T-helper 17 cell (primary cell): ENCODE data around the gene TMEM109. TPM values are rescaled to one million over a fixed set of nuclear protein-coding genes. Genes with fewer than 3 reads are reported as not detected.

ENCODE experiments used
- ATAC-seq: fragments of 150-1000 bp; cut with Tn5 transposase; 2 replicates; pipeline ENCODE4 v1.10.0; 2021; ENCODE audit warnings: mild to moderate bottlenecking, moderate library complexity
- DNase-seq, 3 donors: peaks; one replicate each; pipeline versions ENCODE4 v3.0.0 to v3.0.0-alpha.2; 2020 to 2021
- H3K9me3 ChIP-seq: one replicate; pipeline ENCODE4 v1.7.0; 2013; ENCODE audit warnings: low read length, mild to moderate bottlenecking; ENCODE audit not compliant: control insufficient read depth, poor library complexity, severe bottlenecking
- H3K27ac Mint-ChIP-seq: one replicate; pipeline ENCODE4 v1.8.0; 2022; ENCODE audit warnings: mild to moderate bottlenecking, moderate library complexity, mixed read lengths
- H3K27me3 Mint-ChIP-seq: one replicate; pipeline ENCODE4 v1.8.0; 2022; ENCODE audit warnings: mixed read lengths
- H3K36me3 Mint-ChIP-seq: one replicate; pipeline ENCODE4 v1.8.0; 2022; ENCODE audit warnings: low read depth, mixed read lengths
- H3K4me1 Mint-ChIP-seq: one replicate; pipeline ENCODE4 v1.8.0; 2022; ENCODE audit warnings: mild to moderate bottlenecking, mixed read lengths
- H3K4me3 Mint-ChIP-seq: one replicate; pipeline ENCODE4 v1.8.0; 2022; ENCODE audit warnings: mild to moderate bottlenecking, moderate library complexity, mixed read lengths
- total RNA-seq, 4 donors: library from RNA in 2 of 4; stranded (reverse) in 2 of 4; gene quantifications; one replicate each; pipeline ENCODE4 v1.2.3 and lab custom pipeline; 2022 to 2026

Gene TMEM109
- total RNA-seq, 2 donors from 2014 or later, result 42.8 to 52.7 TPM

DNA sequence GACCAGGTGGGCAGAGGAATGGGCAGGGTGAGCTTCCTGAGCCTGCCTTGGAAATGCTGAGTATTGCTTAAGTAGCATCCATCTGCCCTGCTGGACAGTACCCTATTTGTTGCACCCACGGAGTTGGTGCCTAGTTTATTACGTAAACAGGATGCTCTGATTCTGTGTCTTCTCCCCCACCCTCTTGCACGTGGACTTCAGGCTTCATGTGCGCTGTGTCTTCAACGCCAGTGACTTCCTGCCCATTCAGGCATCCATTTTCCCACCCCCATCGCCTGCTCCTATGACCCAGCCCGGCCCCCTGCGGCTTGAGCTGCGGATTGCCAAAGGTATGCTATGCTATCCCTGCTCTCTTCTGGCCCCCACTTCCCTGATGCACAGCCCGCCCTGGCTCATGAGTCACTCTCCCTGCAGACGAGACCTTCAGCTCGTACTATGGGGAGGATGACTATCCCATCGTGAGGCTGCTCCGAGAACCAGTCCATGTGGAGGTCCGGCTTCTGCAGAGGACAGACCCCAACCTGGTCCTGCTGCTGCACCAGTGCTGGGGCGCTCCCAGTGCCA, 40.9 kb upstream of the TMEM109 start:
- ATAC-seq (peak; percentile 25), DNase-seq (no peak)
- no peaks in the 10 kb centered on the region for H3K9me3 ChIP-seq
- peaks cover 7% of the 10 kb centered on the region for H3K27me3 Mint-ChIP-seq
- no peaks in the 10 kb centered on the region for H3K36me3 Mint-ChIP-seq
- H3K4me3 Mint-ChIP-seq, result no peak overlapping the region
- H3K27ac Mint-ChIP-seq, result peak overlapping the region; percentile 37
- H3K4me1 Mint-ChIP-seq, result peaks cover 6% of the 10 kb centered on the region

DNA sequence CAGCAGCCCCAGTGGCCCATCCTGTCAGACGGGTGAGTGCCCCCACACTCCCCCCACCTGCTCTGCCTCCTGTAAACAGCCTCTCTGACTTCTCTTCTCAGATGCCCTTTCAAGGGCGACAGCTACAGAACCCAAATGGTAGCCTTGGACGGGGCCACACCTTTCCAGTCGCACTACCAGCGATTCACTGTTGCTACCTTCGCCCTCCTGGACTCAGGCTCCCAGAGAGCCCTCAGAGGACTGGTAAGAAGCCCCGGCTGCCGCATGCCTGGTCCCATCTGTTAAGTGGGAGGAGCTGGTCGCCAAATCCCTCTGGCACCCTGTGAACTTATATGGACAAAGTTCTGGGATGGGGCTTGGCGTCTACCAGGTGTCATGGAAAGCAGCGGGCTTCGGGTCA, 40.4 kb upstream of the TMEM109 start:
- Mint-ChIP-seq H3K4me1 (peaks cover 6% of the 10 kb centered on the region), H3K27ac (peak overlapping the region; percentile 37), H3K36me3 (no peaks in the 10 kb centered on the region), H3K4me3 (no peak overlapping the region), H3K27me3 (peaks cover 7% of the 10 kb centered on the region)
- no peaks in the 10 kb centered on the region for H3K9me3 ChIP-seq
- no peak for ATAC-seq
- DNase-seq, result no peak

DNA sequence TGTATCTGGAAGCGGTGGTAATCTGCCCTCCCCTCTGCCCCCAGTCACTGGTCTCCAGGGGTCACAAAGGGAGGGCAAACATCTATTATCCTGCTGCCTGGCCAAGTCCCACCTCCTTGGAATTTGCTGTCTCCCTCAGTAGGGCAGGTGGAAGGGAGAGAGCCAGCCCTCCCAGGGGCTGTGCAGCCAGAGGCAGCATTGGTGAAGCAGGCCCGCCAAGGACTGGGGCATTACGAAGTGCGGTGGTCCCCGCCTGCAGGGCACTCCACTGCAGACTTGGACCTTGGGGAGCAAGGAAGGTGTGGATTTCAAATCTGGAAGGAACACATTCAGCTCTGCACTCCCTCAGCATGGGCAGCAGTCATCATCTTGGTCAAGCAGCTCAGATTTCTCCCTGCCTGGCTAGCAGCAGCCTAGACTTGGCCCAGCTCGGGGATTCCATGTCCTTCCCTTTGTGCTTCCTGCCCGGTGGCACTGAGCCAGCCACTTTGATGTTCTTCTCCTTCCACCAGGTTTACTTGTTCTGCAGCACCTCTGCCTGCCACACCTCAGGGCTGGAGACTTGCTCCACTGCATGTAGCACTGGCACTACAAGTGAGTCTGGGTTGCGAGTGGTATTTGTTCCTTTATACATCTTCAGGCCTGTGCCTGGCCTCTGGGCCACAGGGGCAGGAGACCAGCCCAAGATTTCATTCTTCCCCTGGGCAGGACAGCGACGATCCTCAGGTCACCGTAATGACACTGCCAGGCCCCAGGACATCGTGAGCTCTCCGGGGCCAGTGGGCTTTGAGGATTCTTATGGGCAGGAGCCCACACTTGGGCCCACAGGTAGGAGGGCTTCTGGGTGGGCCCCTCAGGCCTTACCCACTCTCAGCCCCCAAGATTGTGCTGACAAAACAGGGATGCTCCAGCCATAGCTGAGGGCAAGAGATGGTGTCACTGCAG, 39.3 kb upstream of the TMEM109 start:
- peaks cover 2% of the 10 kb centered on the region for H3K27me3 Mint-ChIP-seq
- no peak for DNase-seq
- no peak overlapping the region for H3K4me3 Mint-ChIP-seq
- no peak for ATAC-seq
- no peaks in the 10 kb centered on the region for H3K36me3 Mint-ChIP-seq
- H3K27ac Mint-ChIP-seq, result no peak overlapping the region
- no peaks in the 10 kb centered on the region for H3K9me3 ChIP-seq
- peaks cover 3% of the 10 kb centered on the region for H3K4me1 Mint-ChIP-seq

DNA sequence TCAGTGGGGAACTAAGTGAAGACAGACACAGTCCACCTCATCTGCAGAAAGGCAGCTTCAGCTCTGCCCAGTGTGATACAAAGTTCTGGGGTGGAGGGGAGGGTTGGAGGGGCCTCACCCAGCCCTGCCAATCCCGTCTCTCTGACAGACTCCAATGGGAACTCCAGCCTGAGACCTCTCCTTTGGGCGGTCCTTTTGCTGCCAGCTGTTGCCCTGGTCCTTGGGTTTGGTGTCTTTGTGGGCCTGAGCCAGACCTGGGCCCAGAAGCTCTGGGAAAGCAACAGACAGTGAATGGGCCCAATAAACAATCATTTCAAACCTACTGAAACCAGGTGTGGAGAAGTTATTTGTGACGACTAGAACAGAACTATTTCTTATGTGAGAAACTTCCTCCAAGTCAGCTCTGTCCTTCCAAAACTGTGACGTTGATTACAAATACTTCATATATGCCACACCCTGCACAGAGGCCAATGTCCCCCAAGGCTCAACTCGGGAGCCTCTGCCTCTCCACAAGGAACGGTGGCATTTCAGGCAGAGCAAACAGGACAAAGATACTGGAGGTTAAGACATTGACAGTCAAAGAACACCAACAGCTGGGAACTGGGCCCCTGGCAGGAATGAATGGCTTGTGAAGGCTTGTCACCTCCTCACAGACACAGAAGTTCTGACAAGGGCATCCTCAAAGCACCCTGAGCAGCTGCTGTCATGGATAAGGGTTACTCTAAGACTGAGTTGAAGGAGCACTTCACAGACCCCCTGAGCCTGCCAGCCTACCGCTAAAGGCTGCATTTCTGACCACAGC, 38.4 kb upstream of the TMEM109 start:
- Mint-ChIP-seq H3K4me3 (no peak overlapping the region), H3K4me1 (peaks cover 3% of the 10 kb centered on the region), H3K36me3 (no peaks in the 10 kb centered on the region), H3K27me3 (no peaks in the 10 kb centered on the region), H3K27ac (peak overlapping the region; percentile 21)
- DNase-seq, result no peak
- H3K9me3 ChIP-seq, result no peaks in the 10 kb centered on the region
- no peak for ATAC-seq

DNA sequence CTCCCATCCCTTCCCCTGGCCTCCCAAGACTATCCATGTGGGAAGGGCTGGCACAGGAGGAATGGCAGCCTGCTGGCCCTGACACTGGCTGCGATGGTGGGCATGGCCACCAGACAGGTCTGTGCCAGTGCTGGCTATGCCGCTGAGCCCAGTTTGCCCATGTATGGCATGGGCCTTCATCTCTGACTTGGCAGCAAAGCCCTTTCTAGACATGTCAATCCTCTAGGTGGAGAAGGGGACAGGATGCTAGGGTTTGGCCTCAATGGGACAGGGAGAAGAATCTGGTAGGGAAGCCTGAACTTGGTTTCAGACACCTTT, 37.8 kb upstream of the TMEM109 start:
- DNase-seq, result no peak
- H3K4me3 Mint-ChIP-seq, result no peak overlapping the region
- no peaks in the 10 kb centered on the region for H3K9me3 ChIP-seq
- H3K36me3 Mint-ChIP-seq, result peaks cover 2% of the 10 kb centered on the region
- peak overlapping the region; percentile 21 for H3K27ac Mint-ChIP-seq
- H3K27me3 Mint-ChIP-seq, result no peaks in the 10 kb centered on the region
- H3K4me1 Mint-ChIP-seq, result peaks cover 3% of the 10 kb centered on the region
- no peak for ATAC-seq

DNA sequence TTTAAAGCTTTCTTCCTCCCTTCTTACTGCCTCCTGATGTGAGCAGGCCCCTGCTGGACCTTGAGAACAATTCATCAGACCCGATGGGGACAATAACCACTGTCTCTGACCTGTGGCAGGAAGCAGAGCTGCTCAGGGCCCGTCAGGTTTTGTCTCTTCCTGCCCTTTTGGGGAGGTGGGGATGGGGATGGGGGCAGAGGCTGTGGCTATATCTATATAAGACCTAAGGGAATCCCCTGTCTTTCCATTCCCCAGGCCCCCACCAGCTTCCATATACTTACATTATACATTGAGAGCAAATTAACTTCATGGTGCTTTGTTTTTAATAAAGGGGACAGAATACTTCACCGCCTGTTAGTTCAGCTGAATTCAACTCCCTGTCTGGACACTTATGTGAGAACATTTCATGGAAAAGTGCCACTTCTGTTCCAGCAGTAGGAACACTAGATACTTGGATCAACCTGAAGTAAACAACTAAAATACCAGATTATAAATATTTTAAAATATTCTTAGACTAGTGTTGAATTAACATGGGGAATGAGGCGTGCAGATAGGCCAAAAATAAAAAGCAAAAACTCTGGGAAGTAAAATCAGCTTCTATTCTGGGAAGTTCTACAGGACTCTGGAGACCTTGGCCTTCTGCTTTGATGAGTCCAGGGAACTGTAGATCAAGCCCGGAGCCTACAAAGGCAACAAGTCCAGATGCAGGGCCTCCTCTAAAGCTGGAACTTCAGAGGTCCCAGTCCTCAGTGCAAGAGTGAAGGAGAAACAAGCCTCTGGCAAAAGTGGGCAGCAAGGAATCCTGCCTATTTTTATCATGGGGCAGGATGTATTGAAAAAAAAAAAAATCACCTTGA, 35.5 kb upstream of the TMEM109 start:
- Mint-ChIP-seq H3K27ac (no peak overlapping the region), H3K27me3 (no peaks in the 10 kb centered on the region), H3K36me3 (peaks cover 10% of the 10 kb centered on the region), H3K4me3 (no peak overlapping the region), H3K4me1 (peaks cover 4% of the 10 kb centered on the region)
- no peaks in the 10 kb centered on the region for H3K9me3 ChIP-seq
- ATAC-seq (no peak), DNase-seq (no peak)

DNA sequence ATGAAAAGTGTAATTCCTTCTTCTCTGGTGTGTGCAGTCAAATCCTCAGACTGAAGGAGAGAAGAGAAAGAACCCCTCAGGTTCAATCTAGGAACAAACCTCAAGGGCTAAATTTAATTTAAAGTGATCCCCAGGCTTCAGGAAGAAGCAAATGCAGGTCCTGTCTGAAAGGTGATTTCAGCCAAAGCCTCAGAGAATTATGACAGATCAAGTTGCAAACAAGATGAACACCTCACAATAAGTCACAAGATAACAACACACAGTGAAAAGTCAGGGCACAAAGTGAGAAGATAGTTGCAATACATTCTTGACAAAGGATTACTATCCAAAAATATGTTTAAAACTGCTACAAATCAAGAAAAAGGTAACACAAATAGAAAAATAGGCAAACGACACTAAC, 34.9 kb upstream of the TMEM109 start:
- H3K4me1 Mint-ChIP-seq, result peaks cover 6% of the 10 kb centered on the region
- H3K36me3 Mint-ChIP-seq, result peaks cover 12% of the 10 kb centered on the region
- DNase-seq, result no peak
- H3K4me3 Mint-ChIP-seq, result no peak overlapping the region
- no peak overlapping the region for H3K27ac Mint-ChIP-seq
- no peak for ATAC-seq
- no peaks in the 10 kb centered on the region for H3K27me3 Mint-ChIP-seq
- no peaks in the 10 kb centered on the region for H3K9me3 ChIP-seq

DNA sequence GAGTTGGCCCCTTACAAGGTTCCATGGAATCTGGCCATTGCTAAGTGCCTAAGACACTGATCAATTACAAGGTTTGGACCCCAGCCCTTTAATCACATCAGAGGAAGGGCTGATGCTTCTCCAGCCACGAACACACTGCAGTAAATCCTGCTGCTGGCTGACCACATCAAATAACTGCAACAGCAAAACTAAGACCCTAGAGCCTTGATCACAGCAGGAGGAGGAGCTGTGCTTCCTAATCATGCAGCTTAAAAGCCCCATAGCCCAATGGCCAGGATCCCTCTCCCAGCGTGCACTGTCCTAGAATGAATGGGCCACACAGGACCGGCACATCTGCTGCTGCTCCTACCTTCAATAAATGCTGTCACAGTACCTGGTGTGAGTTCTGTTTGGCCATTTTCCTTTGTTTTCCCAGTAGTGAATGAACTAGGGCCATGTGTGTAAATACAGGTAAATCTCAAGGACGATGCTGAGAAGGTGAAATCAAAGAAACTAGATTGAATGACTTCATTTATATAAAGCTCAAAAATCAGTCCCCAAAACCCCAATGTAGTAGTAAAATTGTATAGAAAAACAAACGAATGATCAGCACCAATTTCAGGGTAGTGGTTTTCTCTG, 33.9 kb upstream of the TMEM109 start:
- Mint-ChIP-seq H3K27me3 (no peaks in the 10 kb centered on the region), H3K4me3 (no peak overlapping the region), H3K4me1 (peaks cover 6% of the 10 kb centered on the region), H3K27ac (no peak overlapping the region), H3K36me3 (peaks cover 12% of the 10 kb centered on the region)
- H3K9me3 ChIP-seq, result no peaks in the 10 kb centered on the region
- no peak for DNase-seq
- ATAC-seq, result no peak

DNA sequence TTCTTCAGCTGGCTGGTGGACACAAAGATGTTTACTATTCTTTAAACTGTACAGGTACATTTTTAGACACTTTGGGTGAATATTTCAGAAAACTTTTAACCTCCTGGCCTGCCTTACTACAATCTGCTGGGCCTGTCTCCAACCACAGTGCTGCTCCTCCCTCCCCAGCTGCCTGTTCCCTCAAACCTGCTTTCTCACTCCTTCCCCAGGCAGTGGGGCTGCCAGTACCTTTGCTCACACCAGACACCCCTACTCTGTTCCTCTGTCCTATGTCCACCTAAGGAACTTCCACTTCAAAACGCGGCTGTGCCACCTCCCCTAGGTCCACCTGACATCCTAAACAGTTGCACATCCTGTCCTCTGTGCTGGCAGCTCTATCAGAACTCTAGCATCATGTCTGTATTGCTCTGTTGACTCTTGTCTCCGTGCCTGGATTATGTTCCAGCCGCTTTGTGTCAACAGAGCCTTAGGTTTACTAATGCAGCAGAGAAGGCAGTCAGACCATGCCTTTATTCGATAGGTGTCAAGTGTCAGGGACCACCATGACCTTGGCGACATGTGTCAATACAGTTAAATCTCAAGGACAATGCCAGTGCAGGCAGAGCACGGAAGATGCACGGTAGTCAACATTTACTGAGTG, 33.2 kb upstream of the TMEM109 start:
- H3K27me3 Mint-ChIP-seq, result no peaks in the 10 kb centered on the region
- ATAC-seq, result no peak
- peaks cover 12% of the 10 kb centered on the region for H3K36me3 Mint-ChIP-seq

DNA sequence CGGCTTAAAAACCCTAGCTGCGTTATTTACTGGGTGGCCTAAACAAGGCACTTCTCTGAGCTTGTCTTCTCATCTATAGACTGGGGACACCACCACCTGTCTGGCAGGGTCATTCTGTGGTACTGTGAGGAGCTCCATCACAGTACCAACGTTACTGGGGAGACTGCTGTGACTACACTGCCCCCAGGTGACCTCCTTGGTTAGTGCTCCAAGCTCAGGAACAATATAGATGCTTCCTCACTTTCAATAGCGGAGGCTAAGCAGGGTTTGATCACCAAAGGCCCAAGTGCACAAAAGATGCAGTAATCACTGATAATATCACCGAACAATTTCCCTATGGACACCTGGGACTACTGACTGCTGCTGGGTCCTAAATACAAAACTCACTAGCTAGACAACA, 26.4 kb upstream of the TMEM109 start:
- H3K27ac Mint-ChIP-seq, result no peak overlapping the region

More for the DNA sequence above, 33.2 kb upstream of the TMEM109 start:
- Mint-ChIP-seq H3K27ac (peak overlapping the region; percentile 21), H3K4me3 (no peak overlapping the region), H3K4me1 (peaks cover 6% of the 10 kb centered on the region)
- no peaks in the 10 kb centered on the region for H3K9me3 ChIP-seq
- DNase-seq, result no peak

DNA sequence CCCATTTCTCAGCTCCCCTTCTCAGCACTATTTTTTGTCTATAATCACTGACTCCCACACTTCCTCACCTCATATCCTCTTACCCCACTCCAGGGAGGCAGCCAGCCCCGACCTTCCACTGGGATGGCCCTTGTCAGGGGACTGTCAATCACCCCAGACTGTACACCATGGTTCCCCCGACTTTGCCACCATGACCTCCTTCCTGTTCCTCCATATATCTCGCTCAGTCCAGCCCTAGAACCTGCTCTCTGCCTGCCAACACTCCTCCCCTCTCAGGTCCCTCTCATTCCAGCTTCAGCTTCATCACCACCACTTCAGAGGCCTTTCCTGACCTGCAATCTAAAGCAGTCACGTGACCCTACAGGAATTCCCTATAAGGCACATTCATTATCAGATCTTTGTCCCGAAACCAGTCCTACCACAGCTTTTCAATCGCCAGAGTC, 24.1 kb upstream of the TMEM109 start:
- peaks cover 6% of the 10 kb centered on the region for H3K36me3 Mint-ChIP-seq
- H3K4me3 Mint-ChIP-seq, result peak overlapping the region; percentile 78

More for the DNA sequence above, 26.4 kb upstream of the TMEM109 start:
- no peaks in the 10 kb centered on the region for H3K9me3 ChIP-seq
- Mint-ChIP-seq H3K36me3 (peaks cover 11% of the 10 kb centered on the region), H3K4me3 (no peak overlapping the region), H3K4me1 (peaks cover 14% of the 10 kb centered on the region), H3K27me3 (no peaks in the 10 kb centered on the region)
- DNase-seq (no peak), ATAC-seq (peak; percentile 73)

DNA sequence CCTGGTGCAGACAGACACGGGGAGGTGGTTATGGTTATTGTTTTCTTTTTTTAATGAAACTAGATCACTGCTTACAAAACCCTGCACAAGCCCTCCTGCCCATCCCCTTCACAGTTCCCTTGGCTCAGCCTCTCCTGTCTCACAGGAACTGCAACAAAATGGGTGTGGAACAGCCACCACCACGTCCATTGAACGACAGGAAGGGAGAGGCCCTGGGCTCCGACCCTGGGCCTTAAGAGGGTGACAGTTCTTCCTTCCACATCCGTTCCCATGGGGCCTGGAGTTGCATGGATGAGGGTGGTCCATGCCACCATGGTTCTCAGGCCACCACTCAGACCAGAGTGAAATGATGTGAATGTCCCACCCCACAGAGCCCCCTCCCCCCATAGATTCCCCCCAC, 23.3 kb upstream of the TMEM109 start:
- H3K36me3 Mint-ChIP-seq, result peaks cover 9% of the 10 kb centered on the region
- no peak overlapping the region for H3K4me3 Mint-ChIP-seq

More for the DNA sequence above, 24.1 kb upstream of the TMEM109 start:
- Mint-ChIP-seq H3K27ac (peak overlapping the region; percentile 67), H3K4me1 (peaks cover 12% of the 10 kb centered on the region), H3K27me3 (no peaks in the 10 kb centered on the region)
- ATAC-seq, result no peak
- no peaks in the 10 kb centered on the region for H3K9me3 ChIP-seq
- DNase-seq, result no peak

More for the DNA sequence above, 23.3 kb upstream of the TMEM109 start:
- H3K27me3 Mint-ChIP-seq, result no peaks in the 10 kb centered on the region
- DNase-seq (no peak), ATAC-seq (no peak)
- peaks cover 12% of the 10 kb centered on the region for H3K4me1 Mint-ChIP-seq
- H3K27ac Mint-ChIP-seq, result no peak overlapping the region
- no peaks in the 10 kb centered on the region for H3K9me3 ChIP-seq
